HG03175 (cell line): ENCODE results near the gene IFT81.
A peak's percentile ranks its signal among the peaks of the same experiment; 100 is the strongest.
"Not testable (repeated sequence)": the region's sequence is repeated elsewhere in the genome, so short reads cannot be mapped to it uniquely, and the experiment has no call there.

Experiments
- ATAC-seq: cut with Tn5 transposase; IDR thresholded peaks from one replicate; pipeline ENCODE4 v1.9.1; 2021; ENCODE audit warnings: mild to moderate bottlenecking, moderate library complexity; ENCODE audit not compliant: unreplicated experiment

IFT81 gene

GRCh38 chr12:110201995-110202394 is 77.8 kb downstream of the IFT81 start:
- no peak for ATAC-seq

GRCh38 chr12:110203546-110203945 is 79.4 kb downstream of the IFT81 start:
- no peak for ATAC-seq

GRCh38 chr12:110205931-110206330 is 81.8 kb downstream of the IFT81 start:
- no peak for ATAC-seq

- ATAC-seq = peak; percentile 53
Measured at GRCh38 chr12:110211639-110212536, 87.7 kb downstream of the IFT81 start.

- no peak for ATAC-seq
Measured at GRCh38 chr12:110217996-110218674, 94.0 kb downstream of the IFT81 start.

- no peak for ATAC-seq
Measured at GRCh38 chr12:110222027-110222426, 97.9 kb downstream of the IFT81 start.

- ATAC-seq = no peak
Measured at GRCh38 chr12:110222433-110222832, 98.3 kb downstream of the IFT81 start.

GRCh38 chr12:110223777-110224378 is 99.7 kb downstream of the IFT81 start:
- no peak for ATAC-seq

GRCh38 chr12:110224379-110225304 is 100.5 kb downstream of the IFT81 start:
- no peak for ATAC-seq

- no peak for ATAC-seq
Measured at GRCh38 chr12:110227138-110227537, 103.0 kb downstream of the IFT81 start.

GRCh38 chr12:110228348-110228747 is 104.2 kb downstream of the IFT81 start:
- ATAC-seq = not testable (repeated sequence)

GRCh38 chr12:110228756-110229155 is 104.6 kb downstream of the IFT81 start:
- ATAC-seq = no peak

GRCh38 chr12:110229409-110229808 is 105.3 kb downstream of the IFT81 start:
- ATAC-seq = no peak

GRCh38 chr12:110230655-110231054 is 106.5 kb downstream of the IFT81 start:
- no peak for ATAC-seq

- no peak for ATAC-seq
Measured at GRCh38 chr12:110233212-110233903, 109.2 kb downstream of the IFT81 start.

GRCh38 chr12:110234331-110234751 is 110.2 kb downstream of the IFT81 start:
- no peak for ATAC-seq

GRCh38 chr12:110234755-110235154 is 110.6 kb downstream of the IFT81 start:
- no peak for ATAC-seq

GRCh38 chr12:110235383-110235782 is 111.2 kb downstream of the IFT81 start:
- ATAC-seq = no peak

GRCh38 chr12:110243227-110243626 is 119.1 kb downstream of the IFT81 start:
- ATAC-seq = no peak

GRCh38 chr12:110244372-110244771 is 120.2 kb downstream of the IFT81 start:
- no peak for ATAC-seq
